ENCODE data around the gene HNRNPAB.
"Not testable (repeated sequence)": the region's sequence is repeated elsewhere in the genome, so short reads cannot be mapped to it uniquely, and the experiment has no call there.

Gene HNRNPAB

DNA sequence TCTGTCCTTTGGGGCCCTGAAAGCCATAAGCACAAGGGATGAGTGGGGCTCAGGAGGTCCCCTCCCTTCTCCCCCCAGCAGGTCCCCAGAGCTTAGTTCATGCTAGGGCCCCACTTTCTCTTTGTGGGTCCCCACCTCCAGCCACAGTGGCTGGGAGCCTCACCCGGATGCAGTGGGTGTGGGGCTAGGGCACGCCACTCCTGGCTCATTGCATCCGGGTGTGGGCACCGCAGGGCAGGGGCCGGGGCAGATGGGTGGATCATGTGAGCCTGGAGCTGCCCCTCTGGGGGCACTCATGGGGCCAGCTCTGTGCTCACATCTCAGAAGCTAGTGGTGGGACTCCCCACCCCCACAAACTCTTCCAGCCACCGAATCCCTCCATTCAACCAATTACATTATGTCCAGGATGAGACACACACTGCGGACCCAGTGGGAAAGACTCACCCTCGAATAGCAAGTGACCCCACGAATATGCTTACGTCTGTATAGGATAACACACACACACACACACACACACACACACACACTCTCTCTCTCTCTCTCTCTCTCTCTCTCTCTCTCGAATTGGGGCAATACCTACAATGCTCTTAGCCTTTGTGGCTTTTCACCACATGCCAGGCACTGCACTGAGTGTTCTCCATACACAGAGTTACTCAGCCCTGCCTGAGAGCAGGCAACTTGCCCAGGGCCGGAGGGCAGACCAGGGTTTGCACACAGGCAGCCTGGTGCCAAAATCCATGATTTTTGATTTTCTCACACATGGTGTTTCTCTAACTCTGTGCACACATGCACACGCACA lies 45.1 kb downstream of the HNRNPAB start:
- no peak overlapping the region for H3K27ac ChIP-seq

DNA sequence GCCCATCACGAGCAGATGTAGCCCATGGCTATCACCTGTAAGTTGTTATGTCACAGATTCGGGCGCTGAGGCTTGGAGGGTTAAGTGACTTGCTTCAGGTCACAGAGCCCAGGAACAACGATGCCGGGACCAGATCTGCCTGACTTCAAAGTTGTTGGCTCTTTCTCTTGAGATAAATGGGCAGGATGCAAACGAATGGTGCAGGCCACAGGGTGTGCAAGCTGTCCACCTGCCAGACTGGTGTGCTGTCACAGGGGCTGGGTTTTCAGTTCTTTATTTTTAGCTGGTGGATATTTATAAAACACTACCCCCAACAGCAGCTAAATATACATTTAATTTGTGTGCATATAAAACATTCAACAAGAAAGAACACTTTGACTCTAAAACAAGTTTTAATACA lies 45.9 kb downstream of the HNRNPAB start:
- no peak for DNase-seq (ENCODE audit: low spot score)
- no peak overlapping the region for H3K4me3 ChIP-seq
- no peak overlapping the region for H3K27ac ChIP-seq
- TF ChIP-seq, protein P1, sequence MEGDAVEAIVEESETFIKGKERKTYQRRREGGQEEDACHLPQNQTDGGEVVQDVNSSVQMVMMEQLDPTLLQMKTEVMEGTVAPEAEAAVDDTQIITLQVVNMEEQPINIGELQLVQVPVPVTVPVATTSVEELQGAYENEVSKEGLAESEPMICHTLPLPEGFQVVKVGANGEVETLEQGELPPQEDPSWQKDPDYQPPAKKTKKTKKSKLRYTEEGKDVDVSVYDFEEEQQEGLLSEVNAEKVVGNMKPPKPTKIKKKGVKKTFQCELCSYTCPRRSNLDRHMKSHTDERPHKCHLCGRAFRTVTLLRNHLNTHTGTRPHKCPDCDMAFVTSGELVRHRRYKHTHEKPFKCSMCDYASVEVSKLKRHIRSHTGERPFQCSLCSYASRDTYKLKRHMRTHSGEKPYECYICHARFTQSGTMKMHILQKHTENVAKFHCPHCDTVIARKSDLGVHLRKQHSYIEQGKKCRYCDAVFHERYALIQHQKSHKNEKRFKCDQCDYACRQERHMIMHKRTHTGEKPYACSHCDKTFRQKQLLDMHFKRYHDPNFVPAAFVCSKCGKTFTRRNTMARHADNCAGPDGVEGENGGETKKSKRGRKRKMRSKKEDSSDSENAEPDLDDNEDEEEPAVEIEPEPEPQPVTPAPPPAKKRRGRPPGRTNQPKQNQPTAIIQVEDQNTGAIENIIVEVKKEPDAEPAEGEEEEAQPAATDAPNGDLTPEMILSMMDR (IDR thresholded peaks at IDR 0.05), result no peak

More for the DNA sequence above, 45.1 kb downstream of the HNRNPAB start:
- DNase-seq (ENCODE audit: low spot score), result no peak
- H3K4me3 ChIP-seq, result no peak overlapping the region
- TF ChIP-seq, protein P1 (IDR thresholded peaks at IDR 0.05), result no peak

DNA sequence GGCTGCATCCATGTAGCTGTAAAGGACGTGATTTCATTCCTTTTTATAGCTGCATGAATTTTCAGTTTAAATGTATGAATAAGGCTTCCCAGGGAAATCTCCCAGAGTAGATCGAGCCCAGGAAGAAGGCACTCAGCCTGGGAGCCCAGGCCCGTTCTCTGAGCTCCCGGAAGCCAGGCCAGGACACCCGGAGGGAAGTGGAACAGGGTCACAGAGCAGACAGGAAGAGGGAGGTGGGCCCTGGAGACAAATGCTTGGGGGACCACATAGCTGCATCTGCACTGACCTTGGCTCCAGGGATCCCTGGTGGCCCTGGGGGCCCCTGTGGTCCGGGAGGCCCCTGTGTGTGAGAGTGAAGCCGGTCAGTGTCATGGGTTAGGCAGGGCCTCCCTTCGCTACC lies 47.9 kb downstream of the HNRNPAB start:
- H3K27ac ChIP-seq, result no peak overlapping the region
- DNase-seq (ENCODE audit: low spot score), result no peak
- TF ChIP-seq, protein P1 (IDR thresholded peaks at IDR 0.05), result no peak
- H3K4me3 ChIP-seq, result no peak overlapping the region

DNA sequence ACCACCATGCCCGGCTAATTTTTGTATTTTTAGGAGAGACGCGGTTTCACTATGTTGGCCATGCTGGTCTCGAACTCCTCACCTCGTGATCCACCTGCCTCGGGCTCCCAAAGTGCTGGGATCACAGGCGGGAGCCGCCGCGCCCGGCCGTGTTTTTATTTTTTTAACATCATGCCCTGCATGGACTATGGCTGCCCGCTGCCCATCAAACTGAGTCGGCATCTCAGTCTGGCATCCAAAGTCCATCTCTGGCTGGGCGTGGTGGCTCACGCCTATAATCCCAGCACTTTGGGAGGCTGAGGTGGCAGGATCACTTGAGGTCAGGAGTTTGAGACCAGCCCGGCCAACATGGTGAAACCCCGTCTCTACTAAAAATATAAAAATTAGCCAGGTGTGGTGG lies 49.3 kb downstream of the HNRNPAB start:
- H3K4me3 ChIP-seq; H3K27ac ChIP-seq; DNase-seq (ENCODE audit: low spot score): not testable (repeated sequence)

GRCh38 chr5:178256746-178257145 lies 52.4 kb downstream of the HNRNPAB start:
- TF ChIP-seq, protein P1 (IDR thresholded peaks at IDR 0.05), result no peak
- DNase-seq (ENCODE audit: low spot score), result no peak
- no peak overlapping the region for H3K27ac ChIP-seq
- H3K4me3 ChIP-seq, result no peak overlapping the region

DNA sequence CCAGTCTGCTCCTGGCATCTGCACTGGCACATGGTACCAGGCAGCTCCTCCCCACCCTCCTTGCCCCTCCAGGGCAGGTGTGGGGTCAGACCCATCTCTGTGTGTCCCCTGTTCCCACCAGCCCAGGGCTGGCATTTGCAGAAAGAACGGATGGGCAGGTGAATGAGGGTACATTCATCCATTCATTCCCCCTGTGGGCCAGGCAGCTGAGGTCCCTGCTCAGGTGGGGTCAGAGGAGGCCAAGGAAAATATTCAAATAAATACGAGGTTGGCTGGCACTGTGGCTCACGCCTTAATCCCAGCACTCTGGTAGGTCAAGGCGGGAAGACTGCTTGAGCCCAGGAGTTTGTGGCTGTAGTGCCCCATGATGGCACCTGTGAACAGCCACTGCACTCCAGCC lies 53.3 kb downstream of the HNRNPAB start:
- no peak overlapping the region for H3K27ac ChIP-seq
- TF ChIP-seq, protein P1 (IDR thresholded peaks at IDR 0.05), result no peak
- no peak for DNase-seq (ENCODE audit: low spot score)

GRCh38 chr5:178259623-178260536 lies 55.5 kb downstream of the HNRNPAB start:
- Histone ChIP-seq H3K27ac (no peak overlapping the region), H3K4me3 (no peak overlapping the region)
- DNase-seq (ENCODE audit: low spot score), result no peak
- TF ChIP-seq, protein P1 (IDR thresholded peaks at IDR 0.05), result no peak

More for the DNA sequence above, 53.3 kb downstream of the HNRNPAB start:
- no peak overlapping the region for H3K4me3 ChIP-seq

All from coronary artery (tissue), 2 donors.